ENCODE results near the gene EXOG.

- TF ChIP-seq POLR2A (IDR thresholded peaks at IDR 0.05) (no peak), CTCF (IDR thresholded peaks at IDR 0.05) (no peak)
These were observed 45.7 kb downstream of the EXOG start for GRCh38 chr3:38541806-38542205.

All from adrenal gland (tissue), 5 donors.